ENCODE results near the gene AURKAIP1.
A peak's percentile ranks its signal among the peaks of the same experiment; 100 is the strongest.

AURKAIP1 gene

DNA sequence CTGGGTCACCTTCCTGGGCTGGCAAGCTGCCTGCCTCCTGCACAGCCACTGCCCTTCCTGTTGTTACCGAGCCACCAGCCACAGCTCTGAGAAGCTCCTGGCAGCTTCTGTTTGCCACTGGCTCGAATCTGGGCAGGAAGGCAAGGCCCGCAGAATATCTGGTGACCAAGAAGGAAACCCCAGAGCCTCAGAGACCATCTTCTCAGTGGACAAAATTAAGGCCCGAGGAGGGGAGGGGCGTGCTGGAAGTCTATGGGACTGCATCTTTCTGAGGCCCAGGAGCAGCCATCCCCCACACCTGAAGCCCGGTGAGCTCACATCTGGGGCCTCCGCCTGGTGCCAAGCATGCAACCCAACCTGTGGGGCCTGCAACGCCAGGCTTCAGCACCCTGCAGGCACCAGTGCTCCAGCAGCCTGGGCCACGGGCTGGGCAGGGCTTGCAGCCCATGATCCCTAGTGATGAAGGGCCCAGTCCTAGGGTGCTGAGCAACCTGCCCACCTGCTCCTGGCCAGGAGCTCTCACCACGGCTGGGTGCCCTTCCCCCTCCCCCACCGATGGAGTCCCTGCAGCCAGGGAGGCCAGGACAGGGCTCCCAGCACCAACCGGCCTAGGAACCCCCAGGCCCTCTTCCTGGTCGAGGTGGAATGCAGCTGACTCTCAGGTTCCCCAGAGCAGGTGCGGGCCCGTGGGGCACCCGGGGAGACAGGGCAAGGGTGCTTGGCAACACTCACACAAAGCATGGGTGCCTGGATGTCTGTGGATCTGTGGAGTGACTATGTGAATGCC is 49.5 kb downstream of the AURKAIP1 start:
- no peaks in the 10 kb centered on the region for H3K9me3 ChIP-seq
- TF ChIP-seq, protein P1, sequence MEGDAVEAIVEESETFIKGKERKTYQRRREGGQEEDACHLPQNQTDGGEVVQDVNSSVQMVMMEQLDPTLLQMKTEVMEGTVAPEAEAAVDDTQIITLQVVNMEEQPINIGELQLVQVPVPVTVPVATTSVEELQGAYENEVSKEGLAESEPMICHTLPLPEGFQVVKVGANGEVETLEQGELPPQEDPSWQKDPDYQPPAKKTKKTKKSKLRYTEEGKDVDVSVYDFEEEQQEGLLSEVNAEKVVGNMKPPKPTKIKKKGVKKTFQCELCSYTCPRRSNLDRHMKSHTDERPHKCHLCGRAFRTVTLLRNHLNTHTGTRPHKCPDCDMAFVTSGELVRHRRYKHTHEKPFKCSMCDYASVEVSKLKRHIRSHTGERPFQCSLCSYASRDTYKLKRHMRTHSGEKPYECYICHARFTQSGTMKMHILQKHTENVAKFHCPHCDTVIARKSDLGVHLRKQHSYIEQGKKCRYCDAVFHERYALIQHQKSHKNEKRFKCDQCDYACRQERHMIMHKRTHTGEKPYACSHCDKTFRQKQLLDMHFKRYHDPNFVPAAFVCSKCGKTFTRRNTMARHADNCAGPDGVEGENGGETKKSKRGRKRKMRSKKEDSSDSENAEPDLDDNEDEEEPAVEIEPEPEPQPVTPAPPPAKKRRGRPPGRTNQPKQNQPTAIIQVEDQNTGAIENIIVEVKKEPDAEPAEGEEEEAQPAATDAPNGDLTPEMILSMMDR (IDR thresholded peaks at IDR 0.05), result no peak
- H3K27me3 ChIP-seq, result no peaks in the 10 kb centered on the region
- peaks cover 26 to 33% of the 10 kb centered on the region in 2 experiments for H3K4me1 ChIP-seq (ENCODE audit: control insufficient read depth in 1 of 2, insufficient read depth in 1 of 2, low read depth in 1 of 2, low read length in 1 of 2)
- peaks cover 38% of the 10 kb centered on the region for H3K36me3 ChIP-seq
- peak overlapping the region; percentile 82 for H3K27ac ChIP-seq
- H3K4me3 ChIP-seq (ENCODE audit: low read depth in 1 of 2, low read length in 1 of 2), result peak overlapping the region; percentile 82 to 94

DNA sequence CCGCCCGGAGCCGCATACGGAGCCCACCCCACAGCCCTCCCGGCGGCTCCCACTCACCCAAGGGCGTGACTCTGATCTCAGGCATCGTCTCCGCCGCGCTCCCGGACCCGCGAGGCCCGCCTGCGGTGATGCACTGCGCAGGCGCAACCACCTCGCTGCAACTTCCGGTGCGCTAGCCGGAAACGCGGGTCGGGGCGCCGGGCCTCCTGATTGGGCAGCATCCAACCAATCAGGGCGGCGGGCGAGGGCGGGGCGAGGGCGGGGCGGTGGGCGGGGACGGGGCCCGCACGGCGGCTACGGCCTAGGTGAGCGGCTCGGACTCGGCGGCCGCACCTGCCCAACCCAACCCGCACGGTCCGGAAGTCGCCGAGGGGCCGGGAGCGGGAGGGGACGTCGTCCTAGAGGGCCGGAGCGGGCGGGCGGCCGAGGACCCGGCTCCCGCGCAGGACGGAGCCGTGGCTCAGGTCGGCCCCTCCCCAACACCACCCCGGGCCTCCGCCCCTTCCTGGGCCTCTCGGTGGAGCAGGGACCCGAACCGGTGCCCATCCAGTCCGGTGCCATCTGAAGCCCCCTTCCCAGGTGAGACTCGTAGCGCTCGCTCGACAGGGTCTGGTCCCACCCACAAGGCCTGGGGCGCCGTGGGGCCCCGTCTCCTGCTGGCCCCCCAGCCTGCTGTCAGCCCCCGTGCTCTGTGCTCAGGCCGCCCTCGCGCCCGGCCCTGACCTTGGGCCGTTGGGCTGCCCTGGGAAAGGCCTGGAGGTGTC is 50.3 kb downstream of the AURKAIP1 start, which contains the start of the genes CPTP and INTS11:
CPTP (plus strand) TSS at position 279 of the 764 bp plus-strand sequence. CDS start 2,109 bp downstream, outside the sequence.
INTS11 (minus strand) TSS at position 137 of the 764 bp plus-strand sequence; CDS start at position 85, 52 bp downstream.
- TF ChIP-seq, protein P1 (IDR thresholded peaks at IDR 0.05), result peak; percentile 15
- no peaks in the 10 kb centered on the region for H3K9me3 ChIP-seq
- peaks cover 46% of the 10 kb centered on the region for H3K36me3 ChIP-seq
- no peaks in the 10 kb centered on the region for H3K27me3 ChIP-seq
- peaks cover 26 to 33% of the 10 kb centered on the region in 2 experiments for H3K4me1 ChIP-seq (ENCODE audit: control insufficient read depth in 1 of 2, insufficient read depth in 1 of 2, low read depth in 1 of 2, low read length in 1 of 2)
- H3K27ac ChIP-seq, result peak within 1 kb of the TSS; percentile 82
- peak within 1 kb of the TSS; percentile 82 to 94 for H3K4me3 ChIP-seq (ENCODE audit: low read depth in 1 of 2, low read length in 1 of 2)

DNA sequence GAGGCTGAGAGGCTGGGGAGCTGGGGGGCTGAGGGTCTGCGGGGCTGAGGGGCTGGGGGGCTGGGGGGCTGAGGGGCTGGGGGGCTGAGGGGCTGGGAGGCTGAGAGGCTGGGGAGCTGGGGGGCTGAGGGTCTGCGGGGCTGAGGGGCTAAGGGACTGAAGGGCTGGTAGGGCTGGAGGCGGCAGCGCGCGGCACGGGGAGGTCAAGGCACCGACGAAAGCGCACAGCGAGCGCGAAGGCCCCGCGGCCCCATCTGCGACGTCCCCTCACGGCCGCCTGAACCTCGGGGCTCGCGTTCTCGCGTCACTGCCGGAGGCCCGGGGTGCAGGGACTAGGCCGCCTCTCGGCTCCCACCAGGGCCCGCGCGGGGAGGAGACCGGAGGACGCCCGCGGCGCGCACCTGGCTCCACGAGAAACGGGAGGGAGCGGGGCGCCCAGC is 50.9 kb downstream of the AURKAIP1 start:
- Histone ChIP-seq H3K9me3 (no peaks in the 10 kb centered on the region), H3K4me3 (ENCODE audit: low read depth in 1 of 2, low read length in 1 of 2) (peak overlapping the region; percentile 82 to 94), H3K27ac (peak overlapping the region; percentile 82), H3K36me3 (peaks cover 51% of the 10 kb centered on the region), H3K27me3 (no peaks in the 10 kb centered on the region), H3K4me1 (ENCODE audit: control insufficient read depth in 1 of 2, insufficient read depth in 1 of 2, low read depth in 1 of 2, low read length in 1 of 2) (peaks cover 26 to 33% of the 10 kb centered on the region in 2 experiments)
- TF ChIP-seq, protein P1 (IDR thresholded peaks at IDR 0.05), result no peak
